Measurements from ENCODE around the gene STOM. TPM values are rescaled to one million over a fixed set of nuclear protein-coding genes. Genes with fewer than 3 reads are reported as not detected.

The STOM gene
- total RNA-seq, 1 experiment from 2014 or later, result 72.4 TPM

DNA sequence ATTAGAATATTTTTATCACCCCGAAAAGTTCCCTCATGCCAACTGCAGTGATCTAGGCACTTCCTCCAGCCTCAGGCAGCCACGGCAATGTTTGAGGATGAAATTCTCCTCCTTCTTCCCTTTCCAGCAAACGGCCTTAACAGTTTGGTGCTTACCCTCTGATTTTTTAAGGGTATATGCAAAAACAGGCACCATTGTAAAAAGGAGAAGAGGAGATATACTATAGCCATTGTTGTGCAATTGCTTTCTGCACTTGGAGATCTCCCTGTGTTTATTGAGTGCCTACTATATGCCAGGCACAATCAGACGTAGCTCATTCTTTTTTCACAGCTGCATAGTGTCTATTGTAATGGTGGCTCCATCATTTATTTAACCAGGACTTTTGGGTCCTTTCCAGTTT lies 72.7 kb downstream of the STOM start:
- POLR2A ChIA-PET (ENCODE audit: low non-redundant PET), result no interaction called here
- Histone ChIP-seq H3K27ac (ENCODE audit: low read depth, low read length, poor library complexity, severe bottlenecking) (no peak overlapping the region), H3K4me1 (ENCODE audit: insufficient read depth, low read length, poor library complexity, severe bottlenecking) (peaks cover 19% of the 10 kb centered on the region), H3K4me3 (ENCODE audit: low read depth, low read length, poor library complexity, severe bottlenecking) (no peak overlapping the region), H3K36me3 (ENCODE audit: insufficient read depth, low read length, poor library complexity, severe bottlenecking) (no peaks in the 10 kb centered on the region), H3K27me3 (replicated peaks; ENCODE audit: insufficient read depth, low read depth, low read length, poor library complexity) (no peaks in the 10 kb centered on the region), H3K9me3 (ENCODE audit: low read depth, low read length, poor library complexity, severe bottlenecking) (no peaks in the 10 kb centered on the region)
- intact Hi-C loops (cut with micrococcal nuclease; ENCODE audit: unreplicated experiment), result no loop called here
- CTCF ChIA-PET, result no interaction called here
- TF ChIP-seq, protein P1, sequence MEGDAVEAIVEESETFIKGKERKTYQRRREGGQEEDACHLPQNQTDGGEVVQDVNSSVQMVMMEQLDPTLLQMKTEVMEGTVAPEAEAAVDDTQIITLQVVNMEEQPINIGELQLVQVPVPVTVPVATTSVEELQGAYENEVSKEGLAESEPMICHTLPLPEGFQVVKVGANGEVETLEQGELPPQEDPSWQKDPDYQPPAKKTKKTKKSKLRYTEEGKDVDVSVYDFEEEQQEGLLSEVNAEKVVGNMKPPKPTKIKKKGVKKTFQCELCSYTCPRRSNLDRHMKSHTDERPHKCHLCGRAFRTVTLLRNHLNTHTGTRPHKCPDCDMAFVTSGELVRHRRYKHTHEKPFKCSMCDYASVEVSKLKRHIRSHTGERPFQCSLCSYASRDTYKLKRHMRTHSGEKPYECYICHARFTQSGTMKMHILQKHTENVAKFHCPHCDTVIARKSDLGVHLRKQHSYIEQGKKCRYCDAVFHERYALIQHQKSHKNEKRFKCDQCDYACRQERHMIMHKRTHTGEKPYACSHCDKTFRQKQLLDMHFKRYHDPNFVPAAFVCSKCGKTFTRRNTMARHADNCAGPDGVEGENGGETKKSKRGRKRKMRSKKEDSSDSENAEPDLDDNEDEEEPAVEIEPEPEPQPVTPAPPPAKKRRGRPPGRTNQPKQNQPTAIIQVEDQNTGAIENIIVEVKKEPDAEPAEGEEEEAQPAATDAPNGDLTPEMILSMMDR (conservative IDR thresholded peaks at IDR 0.05; ENCODE audit: low read depth, low read length), result no peak
- no peak for TF ChIP-seq EZH2 (IDR thresholded peaks at IDR 0.05; ENCODE audit: borderline replicate concordance, low read depth, low read length, poor library complexity, severe bottlenecking)
- no TSS peak for BruUV-seq (replicated peaks)
- no peak for DNase-seq (ENCODE audit: low spot score)

DNA sequence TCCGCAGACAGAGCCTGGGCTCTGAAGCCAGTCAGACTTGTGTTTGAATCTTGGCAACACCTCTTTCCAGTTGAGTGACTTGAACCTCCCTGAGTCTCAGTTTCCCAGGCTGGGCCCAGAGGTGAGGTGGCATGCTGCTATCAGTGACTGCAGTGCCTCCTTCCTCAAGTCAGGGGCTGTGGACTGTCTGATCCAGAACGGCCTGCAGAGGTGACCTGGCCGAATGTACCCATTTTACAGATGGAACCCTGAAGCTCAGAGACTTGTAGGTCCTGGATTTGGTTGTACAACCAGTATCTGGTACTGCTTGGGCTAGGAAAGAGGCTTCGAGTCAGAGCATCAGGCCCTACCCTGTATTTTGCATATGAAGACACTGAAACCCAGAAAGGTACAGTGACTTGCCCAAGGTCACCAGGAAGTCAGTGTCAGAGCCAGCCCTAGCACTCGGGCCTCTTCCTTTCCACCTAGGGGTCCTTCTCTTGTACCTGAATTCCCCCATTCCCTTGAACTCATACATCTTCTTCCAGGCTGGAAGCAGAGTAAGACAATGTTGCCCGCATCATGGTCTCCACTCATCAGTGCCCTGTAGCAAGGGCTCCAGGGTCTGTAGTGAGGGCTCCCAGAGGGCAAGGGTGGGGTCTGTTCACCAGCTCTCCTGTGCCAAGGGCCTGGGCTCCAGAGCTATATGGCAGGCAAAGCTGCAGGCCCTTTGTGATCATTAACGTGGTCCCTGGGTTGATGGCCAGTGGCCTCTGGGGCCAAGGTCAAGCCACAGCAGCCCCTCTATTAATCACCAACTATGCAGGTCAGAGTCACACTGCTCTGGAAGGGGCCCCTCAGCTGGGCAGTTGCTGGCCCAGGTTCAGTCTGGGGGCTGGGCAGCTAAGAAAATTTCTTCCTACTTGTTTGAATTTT lies 73.6 kb downstream of the STOM start:
- H3K4me1 ChIP-seq (ENCODE audit: insufficient read depth, low read length, poor library complexity, severe bottlenecking), result peaks cover 19% of the 10 kb centered on the region
- no peaks in the 10 kb centered on the region for H3K27me3 ChIP-seq (replicated peaks; ENCODE audit: insufficient read depth, low read depth, low read length, poor library complexity)
- intact Hi-C loops (cut with micrococcal nuclease; ENCODE audit: unreplicated experiment), result no loop called here
- H3K27ac ChIP-seq (ENCODE audit: low read depth, low read length, poor library complexity, severe bottlenecking), result no peak overlapping the region
- no peak for TF ChIP-seq EZH2 (IDR thresholded peaks at IDR 0.05; ENCODE audit: borderline replicate concordance, low read depth, low read length, poor library complexity, severe bottlenecking)
- TF ChIP-seq, protein P1 (conservative IDR thresholded peaks at IDR 0.05; ENCODE audit: low read depth, low read length), result no peak
- no peaks in the 10 kb centered on the region for H3K36me3 ChIP-seq (ENCODE audit: insufficient read depth, low read length, poor library complexity, severe bottlenecking)
- BruUV-seq (replicated peaks), result no TSS peak
- CTCF ChIA-PET, result no interaction called here
- H3K4me3 ChIP-seq (ENCODE audit: low read depth, low read length, poor library complexity, severe bottlenecking), result no peak overlapping the region
- POLR2A ChIA-PET (ENCODE audit: low non-redundant PET), result no interaction called here
- no peak for DNase-seq (ENCODE audit: low spot score)
- H3K9me3 ChIP-seq (ENCODE audit: low read depth, low read length, poor library complexity, severe bottlenecking), result no peaks in the 10 kb centered on the region

DNA sequence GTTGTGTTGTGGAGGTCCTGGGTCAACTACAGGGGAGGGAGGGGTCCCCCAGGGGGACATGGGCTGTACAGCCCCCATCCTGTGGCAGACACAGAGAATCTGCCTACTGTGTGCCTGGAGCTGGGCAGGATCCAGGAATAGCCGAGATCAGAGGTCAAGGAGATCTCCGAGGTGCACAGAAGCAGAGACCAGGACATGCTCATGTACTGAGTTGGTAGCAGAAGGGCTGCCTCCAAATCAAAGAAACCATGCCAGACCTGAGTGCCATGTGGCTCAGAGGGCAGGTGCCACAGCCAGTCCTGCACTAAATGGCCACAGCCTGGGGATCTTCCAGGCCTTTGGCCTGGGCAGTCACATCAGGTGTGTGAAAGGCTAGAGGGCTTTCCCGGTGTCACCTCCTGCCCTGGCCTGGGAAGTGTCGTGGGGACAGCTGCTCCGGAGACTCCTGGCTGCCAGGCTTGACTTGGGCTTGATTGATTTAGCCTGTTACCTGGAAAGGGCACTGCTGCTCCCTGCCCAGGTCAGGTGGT lies 74.3 kb downstream of the STOM start:
- no peak for TF ChIP-seq EZH2 (IDR thresholded peaks at IDR 0.05; ENCODE audit: borderline replicate concordance, low read depth, low read length, poor library complexity, severe bottlenecking)
- TF ChIP-seq, protein P1 (conservative IDR thresholded peaks at IDR 0.05; ENCODE audit: low read depth, low read length), result no peak
- H3K27me3 ChIP-seq (replicated peaks; ENCODE audit: insufficient read depth, low read depth, low read length, poor library complexity), result no peaks in the 10 kb centered on the region
- H3K9me3 ChIP-seq (ENCODE audit: low read depth, low read length, poor library complexity, severe bottlenecking), result no peaks in the 10 kb centered on the region
- CTCF ChIA-PET, result no interaction called here
- H3K27ac ChIP-seq (ENCODE audit: low read depth, low read length, poor library complexity, severe bottlenecking), result no peak overlapping the region
- intact Hi-C loops (cut with micrococcal nuclease; ENCODE audit: unreplicated experiment), result no loop called here
- H3K36me3 ChIP-seq (ENCODE audit: insufficient read depth, low read length, poor library complexity, severe bottlenecking), result no peaks in the 10 kb centered on the region
- DNase-seq (ENCODE audit: low spot score), result no peak
- no peak overlapping the region for H3K4me3 ChIP-seq (ENCODE audit: low read depth, low read length, poor library complexity, severe bottlenecking)
- peaks cover 19% of the 10 kb centered on the region for H3K4me1 ChIP-seq (ENCODE audit: insufficient read depth, low read length, poor library complexity, severe bottlenecking)
- POLR2A ChIA-PET (ENCODE audit: low non-redundant PET), result no interaction called here
- no TSS peak for BruUV-seq (replicated peaks)

All from A673 (cell line).